Upper lobe of right lung (tissue), 1 donor: Measurements from ENCODE around the gene PCYT1A. TPM values are rescaled to one million over a fixed set of nuclear protein-coding genes. Genes with fewer than 3 reads are reported as not detected.

ENCODE experiments used
- ATAC-seq: fragments of 200-7000 bp; cut with Tn5 transposase; one replicate; pipeline ENCODE4 v1.9.1; 2020; ENCODE audit warnings: mild to moderate bottlenecking, moderate library complexity
- DNase-seq: peaks from one replicate; pipeline ENCODE4 v3.0.0-alpha.2; 2020
- H3K27ac ChIP-seq: fragments of 200-600 bp; one replicate; pipeline ENCODE4 v1.8.0; 2022
- H3K27me3 ChIP-seq: fragments of 200-600 bp; one replicate; pipeline ENCODE4 v1.8.0; 2022; ENCODE audit warnings: mild to moderate bottlenecking
- H3K36me3 ChIP-seq: fragments of 200-600 bp; one replicate; pipeline ENCODE4 v1.8.0; 2022
- H3K4me1 ChIP-seq: fragments of 200-600 bp; one replicate; pipeline ENCODE4 v1.8.0; 2022
- H3K4me3 ChIP-seq: fragments of 200-600 bp; one replicate; pipeline ENCODE4 v1.8.0; 2022; ENCODE audit warnings: mild to moderate bottlenecking
- H3K9me3 ChIP-seq: fragments of 200-600 bp; one replicate; pipeline ENCODE4 v1.8.0; 2022
- intact Hi-C: fragments of 100-400 bp; cut with DNase I; formaldehyde crosslinking; loops from one replicate; pipeline ENCODE4 v1.11.0; 2022
- long read RNA-seq: library from polyadenylated mRNA; unstranded; transcript quantifications from one replicate; pipeline ENCODE4 v2.0.0, GENCODE V29; 2021
- total RNA-seq: library from RNA; stranded (reverse); fragmentation: NEBNext Ultra II Directional; extraction: Animal tissue kit (Norgen Biotek cat#: 25700); gene quantifications from one replicate; pipeline ENCODE4 v1.2.1, GENCODE V29; 2021
- TF ChIP-seq, protein P1 (sequence below): fragments of 200-600 bp; IDR thresholded peaks from one replicate; pipeline ENCODE4 v1.8.0; 2022; ENCODE audit warnings: antibody characterized with exemption
- donor health status: DM: no; HTN: yes; CAD: no; lungs with severe emphysema.

Gene PCYT1A
- 58.4 TPM for total RNA-seq
- long read RNA-seq, transcript PCYT1A-206 (9 exons, 1,482 nt), result major isoform, 12 of 91 reads
- long read RNA-seq, partial matches to known transcripts, result 4 of 91 reads
- long read RNA-seq, other reads (novel, unspliced or antisense), result 74 of 91 reads

DNA sequence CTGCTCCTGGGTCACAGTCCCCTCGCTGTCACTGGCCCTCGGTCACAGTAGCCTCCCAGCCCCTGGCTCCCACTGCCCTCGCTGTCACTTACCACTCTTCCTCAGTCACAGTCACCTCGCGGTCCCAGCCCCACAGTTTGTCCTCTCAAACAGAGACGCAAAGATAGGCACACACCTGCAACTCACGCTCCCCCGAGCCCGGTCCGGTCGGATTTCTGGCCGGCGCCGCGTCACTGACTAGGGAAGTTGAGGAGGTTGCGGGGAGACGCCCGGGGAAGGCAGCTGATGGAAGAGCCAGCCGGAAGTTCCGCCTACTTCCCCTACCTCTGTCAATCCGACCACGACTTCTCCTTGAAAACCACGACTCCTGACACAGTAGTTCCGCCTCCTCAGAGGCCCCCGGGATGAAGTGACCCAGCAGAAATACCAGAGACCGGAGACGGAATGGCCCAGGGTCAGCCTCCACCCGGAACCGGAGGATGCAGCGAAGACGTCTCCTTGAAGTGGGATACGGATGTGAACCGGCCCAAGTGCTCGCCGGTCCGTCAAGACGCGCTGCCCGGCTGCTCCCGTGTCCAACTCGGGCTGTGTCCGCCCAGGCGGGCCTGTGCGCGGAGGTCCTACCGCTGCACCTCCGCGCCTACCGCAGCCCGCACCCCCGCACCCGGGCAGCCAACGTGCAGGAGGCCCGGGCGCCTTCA lies at the start of gene PCYT1A:
Gene PCYT1A, minus strand, starts transcription at position 287 of the 701 bp plus-strand sequence. CDS start 17,195 bp downstream, outside the sequence.
- intact Hi-C loops, result no loop called here
- H3K4me3 ChIP-seq, result peak within 1 kb of the TSS; percentile 79
- peaks cover 21% of the 10 kb centered on the region for H3K4me1 ChIP-seq
- peak; percentile 95 for DNase-seq
- ATAC-seq, result peak; percentile 98
- H3K36me3 ChIP-seq, result no peaks in the 10 kb centered on the region
- H3K9me3 ChIP-seq, result no peaks in the 10 kb centered on the region
- TF ChIP-seq, protein P1, sequence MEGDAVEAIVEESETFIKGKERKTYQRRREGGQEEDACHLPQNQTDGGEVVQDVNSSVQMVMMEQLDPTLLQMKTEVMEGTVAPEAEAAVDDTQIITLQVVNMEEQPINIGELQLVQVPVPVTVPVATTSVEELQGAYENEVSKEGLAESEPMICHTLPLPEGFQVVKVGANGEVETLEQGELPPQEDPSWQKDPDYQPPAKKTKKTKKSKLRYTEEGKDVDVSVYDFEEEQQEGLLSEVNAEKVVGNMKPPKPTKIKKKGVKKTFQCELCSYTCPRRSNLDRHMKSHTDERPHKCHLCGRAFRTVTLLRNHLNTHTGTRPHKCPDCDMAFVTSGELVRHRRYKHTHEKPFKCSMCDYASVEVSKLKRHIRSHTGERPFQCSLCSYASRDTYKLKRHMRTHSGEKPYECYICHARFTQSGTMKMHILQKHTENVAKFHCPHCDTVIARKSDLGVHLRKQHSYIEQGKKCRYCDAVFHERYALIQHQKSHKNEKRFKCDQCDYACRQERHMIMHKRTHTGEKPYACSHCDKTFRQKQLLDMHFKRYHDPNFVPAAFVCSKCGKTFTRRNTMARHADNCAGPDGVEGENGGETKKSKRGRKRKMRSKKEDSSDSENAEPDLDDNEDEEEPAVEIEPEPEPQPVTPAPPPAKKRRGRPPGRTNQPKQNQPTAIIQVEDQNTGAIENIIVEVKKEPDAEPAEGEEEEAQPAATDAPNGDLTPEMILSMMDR, result no peak
- peak within 1 kb of the TSS; percentile 95 for H3K27ac ChIP-seq
- no peaks in the 10 kb centered on the region for H3K27me3 ChIP-seq

DNA sequence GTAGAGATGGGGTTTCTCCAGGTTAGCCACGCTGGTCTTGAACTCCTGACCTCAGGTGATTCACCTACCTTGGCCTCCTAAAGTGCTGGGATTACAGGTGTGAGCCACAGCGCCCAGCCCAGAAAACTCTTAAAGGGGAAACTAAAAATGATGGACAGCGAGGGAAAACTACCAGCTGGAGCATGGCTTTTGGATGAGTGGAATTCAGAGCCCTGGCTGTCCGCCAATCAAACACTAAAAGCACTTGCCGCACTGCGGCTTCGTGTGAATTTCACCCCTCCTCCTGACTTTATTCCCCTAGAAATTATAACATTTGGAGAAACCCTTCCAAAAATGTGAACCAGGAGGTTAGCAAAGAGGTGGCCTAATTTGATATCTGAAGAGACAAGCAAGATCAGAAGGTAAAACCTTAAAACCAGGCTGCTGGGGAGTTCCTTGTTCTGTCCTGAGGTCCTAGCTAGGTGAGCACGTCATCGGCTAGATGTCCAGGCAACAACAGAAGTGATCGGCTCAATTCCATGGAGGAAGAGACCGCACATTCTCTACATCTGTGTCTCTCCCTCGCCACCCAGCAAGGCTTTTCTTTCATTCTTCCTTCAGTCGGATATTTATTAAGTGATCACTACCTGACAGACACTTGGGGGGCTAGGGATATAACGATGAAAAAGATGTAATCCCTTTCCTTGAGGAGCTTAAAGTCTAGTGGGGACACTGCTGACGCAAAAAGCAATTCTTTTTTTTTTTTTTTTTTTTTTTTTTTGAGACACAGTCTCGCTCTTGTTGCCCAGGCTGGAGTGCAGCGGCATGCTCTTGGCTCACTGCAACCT lies 49.0 kb upstream of the PCYT1A start:
- TF ChIP-seq, protein P1, result no peak
- Histone ChIP-seq H3K36me3 (no peaks in the 10 kb centered on the region), H3K4me1 (no peaks in the 10 kb centered on the region), H3K4me3 (no peak overlapping the region), H3K27ac (no peak overlapping the region), H3K9me3 (no peaks in the 10 kb centered on the region), H3K27me3 (no peaks in the 10 kb centered on the region)
- ATAC-seq (no peak), DNase-seq (no peak)
- intact Hi-C loops, result no loop called here

DNA sequence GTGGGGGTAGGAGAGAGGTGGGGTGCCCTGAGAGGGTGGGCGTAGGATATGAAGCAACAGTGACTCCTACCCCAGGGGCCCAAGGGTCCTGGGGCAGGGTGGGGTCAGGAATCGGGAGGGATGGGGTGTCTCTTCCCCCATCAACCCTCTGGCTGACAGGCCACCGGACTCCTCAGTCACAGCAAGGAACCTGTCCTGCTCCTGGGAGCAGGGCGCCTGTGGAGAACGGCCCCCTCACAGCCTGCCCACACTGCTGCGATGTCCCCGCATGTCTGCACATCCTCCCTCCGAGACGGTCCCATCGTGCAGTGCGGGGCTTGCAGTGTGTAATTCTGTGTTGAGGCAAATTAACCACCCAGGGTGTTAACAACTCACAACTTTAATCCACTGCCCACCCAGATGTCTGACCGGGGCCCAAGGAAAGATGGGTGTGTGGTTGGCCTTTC lies 48.0 kb upstream of the PCYT1A start:
- TF ChIP-seq, protein P1, result no peak
- no peak for DNase-seq
- ATAC-seq, result no peak

DNA sequence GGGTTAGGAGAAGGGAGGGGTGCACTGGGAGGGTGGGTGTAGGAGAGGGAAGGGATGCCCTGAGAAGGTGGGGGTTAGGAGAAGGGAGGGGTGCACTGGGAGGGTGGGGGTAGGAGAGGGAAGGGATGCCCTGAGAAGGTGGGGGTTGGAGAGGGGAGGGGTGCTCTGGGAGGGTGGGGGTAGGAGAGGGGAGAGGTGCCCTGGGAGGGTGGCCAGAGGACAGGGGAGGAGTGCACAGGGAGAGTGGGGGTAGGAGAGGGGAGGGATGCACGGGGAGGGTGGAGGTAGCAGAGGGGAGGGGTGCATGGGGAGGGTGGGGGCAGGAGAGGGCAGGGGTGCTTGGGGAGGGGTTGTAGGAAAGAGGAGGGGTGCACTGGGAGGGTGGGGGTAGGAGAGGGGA lies 47.5 kb upstream of the PCYT1A start:
- TF ChIP-seq, protein P1, result no peak
- DNase-seq, result no peak
- intact Hi-C loops, result no loop called here
- ATAC-seq, result no peak
- H3K27ac ChIP-seq, result no peak overlapping the region
- no peak overlapping the region for H3K4me3 ChIP-seq
- H3K27me3 ChIP-seq, result no peaks in the 10 kb centered on the region
- H3K9me3 ChIP-seq, result no peaks in the 10 kb centered on the region
- H3K4me1 ChIP-seq, result no peaks in the 10 kb centered on the region
- H3K36me3 ChIP-seq, result no peaks in the 10 kb centered on the region

More for the DNA sequence above, 48.0 kb upstream of the PCYT1A start:
- H3K27me3 ChIP-seq, result no peaks in the 10 kb centered on the region
- H3K27ac ChIP-seq, result no peak overlapping the region
- H3K4me1 ChIP-seq, result no peaks in the 10 kb centered on the region
- no peaks in the 10 kb centered on the region for H3K36me3 ChIP-seq
- no peak overlapping the region for H3K4me3 ChIP-seq
- no peaks in the 10 kb centered on the region for H3K9me3 ChIP-seq
- intact Hi-C loops, result no loop called here

DNA sequence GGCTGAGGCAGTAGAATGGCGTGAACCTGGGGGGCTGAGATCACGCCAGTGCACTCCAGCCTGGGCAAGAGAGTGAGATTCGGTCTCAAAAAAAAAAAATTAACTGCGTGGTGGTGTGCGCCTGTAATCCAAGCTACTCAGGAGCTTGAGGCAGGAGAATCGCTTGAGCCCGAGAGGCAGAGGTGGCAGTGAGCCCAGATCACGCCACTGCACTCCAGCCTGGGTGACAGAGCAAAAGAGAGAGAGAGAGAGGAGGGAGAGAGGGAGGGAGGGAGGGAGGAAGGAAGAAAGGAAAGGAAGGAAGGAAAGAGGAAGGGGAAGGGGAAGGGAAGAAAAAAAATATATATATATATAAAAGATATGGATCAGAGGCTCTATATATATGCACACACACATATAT lies 44.6 kb upstream of the PCYT1A start:
- Histone ChIP-seq H3K27me3 (no peaks in the 10 kb centered on the region), H3K4me3 (no peak overlapping the region), H3K9me3 (no peaks in the 10 kb centered on the region), H3K36me3 (no peaks in the 10 kb centered on the region), H3K4me1 (no peaks in the 10 kb centered on the region), H3K27ac (no peak overlapping the region)
- TF ChIP-seq, protein P1, result no peak
- intact Hi-C loops, result no loop called here
- ATAC-seq (no peak), DNase-seq (no peak)
